ENCODE data around the gene TJP1.

DNA sequence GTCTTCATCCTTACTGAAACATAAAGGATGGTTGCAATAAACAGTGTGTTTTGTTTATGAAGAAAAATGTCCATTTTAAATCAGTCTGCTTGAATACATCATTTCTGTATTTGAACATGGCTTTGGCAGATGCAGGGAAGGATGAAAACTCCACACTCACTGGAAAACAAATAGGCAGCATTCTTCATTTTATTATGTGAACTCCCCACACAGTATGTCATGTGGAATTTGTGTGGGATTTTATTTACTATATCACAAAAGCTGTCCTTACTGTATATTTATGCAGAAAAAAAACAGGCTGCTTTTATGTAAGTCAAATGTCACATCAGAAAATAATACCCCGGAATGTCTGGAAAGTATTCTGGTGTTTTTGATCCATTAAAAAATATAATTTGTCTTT, 44.1 kb upstream of the TJP1 start:
- TF ChIP-seq, protein P1, sequence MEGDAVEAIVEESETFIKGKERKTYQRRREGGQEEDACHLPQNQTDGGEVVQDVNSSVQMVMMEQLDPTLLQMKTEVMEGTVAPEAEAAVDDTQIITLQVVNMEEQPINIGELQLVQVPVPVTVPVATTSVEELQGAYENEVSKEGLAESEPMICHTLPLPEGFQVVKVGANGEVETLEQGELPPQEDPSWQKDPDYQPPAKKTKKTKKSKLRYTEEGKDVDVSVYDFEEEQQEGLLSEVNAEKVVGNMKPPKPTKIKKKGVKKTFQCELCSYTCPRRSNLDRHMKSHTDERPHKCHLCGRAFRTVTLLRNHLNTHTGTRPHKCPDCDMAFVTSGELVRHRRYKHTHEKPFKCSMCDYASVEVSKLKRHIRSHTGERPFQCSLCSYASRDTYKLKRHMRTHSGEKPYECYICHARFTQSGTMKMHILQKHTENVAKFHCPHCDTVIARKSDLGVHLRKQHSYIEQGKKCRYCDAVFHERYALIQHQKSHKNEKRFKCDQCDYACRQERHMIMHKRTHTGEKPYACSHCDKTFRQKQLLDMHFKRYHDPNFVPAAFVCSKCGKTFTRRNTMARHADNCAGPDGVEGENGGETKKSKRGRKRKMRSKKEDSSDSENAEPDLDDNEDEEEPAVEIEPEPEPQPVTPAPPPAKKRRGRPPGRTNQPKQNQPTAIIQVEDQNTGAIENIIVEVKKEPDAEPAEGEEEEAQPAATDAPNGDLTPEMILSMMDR (IDR thresholded peaks at IDR 0.05 in 4 of 5, conservative IDR thresholded peaks at IDR 0.05 in 1 of 5), result no peak
- no peak for TF ChIP-seq POLR2A (IDR thresholded peaks at IDR 0.05)
